Naive thymus-derived CD4-positive, alpha-beta T cell (primary cell): ENCODE results near the gene ZNF225. TPM values are rescaled to one million over a fixed set of nuclear protein-coding genes. Genes with fewer than 3 reads are reported as not detected.

Experiments
- ATAC-seq: fragments of 150-1000 bp; cut with Tn5 transposase; 2 replicates; pipeline ENCODE4 v1.10.0; 2021; ENCODE audit warnings: mild to moderate bottlenecking, moderate library complexity
- CTCF ChIA-PET: fragments of 350-600 bp; sonication (Branson Sonifier 250); formaldehyde crosslinking; loops from one replicate; lab custom pipeline; 2021; ENCODE audit warnings: antibody characterized with exemption; lab: Charles Lee
- POLR2A ChIA-PET: fragments of 350-600 bp; sonication (Branson Sonifier 250); formaldehyde crosslinking; loops from one replicate; lab custom pipeline; 2021; ENCODE audit warnings: antibody characterized with exemption, inconsistent platforms; lab: Charles Lee
- DNase-seq, 9 donors: peaks; one replicate each; pipeline versions ENCODE4 v3.0.0 to v3.0.0-alpha.2; 2020 to 2022; ENCODE audit warnings: mixed read lengths in 1 of 9
- H3K27ac ChIP-seq: one replicate; pipeline ENCODE4 v1.7.0; 2013; ENCODE audit warnings: mild to moderate bottlenecking, low read depth, low read length, moderate library complexity
- H3K27me3 ChIP-seq, 2 donors: one replicate each; pipeline ENCODE4 v1.7.0; 2013; ENCODE audit warnings: low read length in 2 of 2, mild to moderate bottlenecking in 2 of 2, moderate library complexity in 2 of 2; ENCODE audit not compliant: control insufficient read depth in 2 of 2, insufficient read depth in 2 of 2
- H3K36me3 ChIP-seq, 3 experiments: 1 replicate in 2 of 3; 2 replicates in 1 of 3; pipeline ENCODE4 v1.7.0; 2013; ENCODE audit warnings: low read length in 3 of 3, mild to moderate bottlenecking in 3 of 3, moderate library complexity in 1 of 3; ENCODE audit not compliant: insufficient read depth in 3 of 3, control insufficient read depth in 2 of 3
- H3K4me1 ChIP-seq, 2 donors: one replicate each; pipeline ENCODE4 v1.7.0; 2013; ENCODE audit warnings: low read length in 2 of 2, mild to moderate bottlenecking in 2 of 2, moderate library complexity in 1 of 2; ENCODE audit not compliant: control insufficient read depth in 2 of 2, insufficient read depth in 2 of 2
- H3K4me3 ChIP-seq: 2 replicates; pipeline ENCODE4 v1.7.0; 2013; ENCODE audit warnings: mild to moderate bottlenecking, low read length
- H3K9me3 ChIP-seq, 3 experiments: 1 replicate in 2 of 3; 2 replicates in 1 of 3; pipeline ENCODE4 v1.7.0; 2013; ENCODE audit warnings: low read length in 3 of 3; ENCODE audit not compliant: control insufficient read depth in 2 of 3
- H3K27ac Mint-ChIP-seq, 9 donors: one replicate each; pipeline ENCODE4 v1.8.0; 2020 to 2022; ENCODE audit warnings: mixed read lengths in 9 of 9, mild to moderate bottlenecking in 8 of 9, moderate library complexity in 5 of 9, inconsistent platforms in 2 of 9
- H3K27me3 Mint-ChIP-seq, 5 donors: one replicate each; pipeline ENCODE4 v1.8.0; 2021 to 2022; ENCODE audit warnings: mixed read lengths in 5 of 5, mild to moderate bottlenecking in 1 of 5
- H3K36me3 Mint-ChIP-seq, 5 donors: one replicate each; pipeline ENCODE4 v1.8.0; 2020 to 2022; ENCODE audit warnings: mixed read lengths in 5 of 5, mild to moderate bottlenecking in 3 of 5, inconsistent platforms in 1 of 5
- H3K4me1 Mint-ChIP-seq, 7 donors: one replicate each; pipeline ENCODE4 v1.8.0; 2020 to 2022; ENCODE audit warnings: mixed read lengths in 7 of 7, mild to moderate bottlenecking in 3 of 7, inconsistent platforms in 1 of 7
- H3K4me3 Mint-ChIP-seq, 10 donors: one replicate each; pipeline ENCODE4 v1.8.0; 2020 to 2022; ENCODE audit warnings: mild to moderate bottlenecking in 10 of 10, mixed read lengths in 10 of 10, moderate library complexity in 6 of 10, inconsistent platforms in 2 of 10
- H3K9me3 Mint-ChIP-seq, 11 donors: one replicate each; pipeline ENCODE4 v1.8.0; 2020 to 2022; ENCODE audit warnings: mixed read lengths in 11 of 11, mild to moderate bottlenecking in 4 of 11, inconsistent platforms in 1 of 11, moderate library complexity in 1 of 11
- intact Hi-C, 2 donors: fragments of 100-400 bp; cut with micrococcal nuclease; formaldehyde crosslinking; loops; one replicate each; pipeline ENCODE4 v1.15.1; 2023
- polyA plus RNA-seq, 2 donors: library from polyadenylated mRNA; unstranded; fragments of 300-500 nt; fragmentation: Illumina TruSeq; gene quantifications; one replicate each; pipeline ENCODE4 v1.2.3, GENCODE V29; 2021
- total RNA-seq, 6 experiments: library from RNA in 5 of 6; stranded (reverse) in 5 of 6; gene quantifications; 1 replicate in 5 of 6; 2 replicates in 1 of 6; pipeline ENCODE4 v1.2.3 and lab custom pipeline; 2021 to 2026

ZNF225 gene
- total and polyA plus RNA-seq, 7 experiments from 2014 or later, result 0.69 to 13.0 (median 5.1) TPM

DNA sequence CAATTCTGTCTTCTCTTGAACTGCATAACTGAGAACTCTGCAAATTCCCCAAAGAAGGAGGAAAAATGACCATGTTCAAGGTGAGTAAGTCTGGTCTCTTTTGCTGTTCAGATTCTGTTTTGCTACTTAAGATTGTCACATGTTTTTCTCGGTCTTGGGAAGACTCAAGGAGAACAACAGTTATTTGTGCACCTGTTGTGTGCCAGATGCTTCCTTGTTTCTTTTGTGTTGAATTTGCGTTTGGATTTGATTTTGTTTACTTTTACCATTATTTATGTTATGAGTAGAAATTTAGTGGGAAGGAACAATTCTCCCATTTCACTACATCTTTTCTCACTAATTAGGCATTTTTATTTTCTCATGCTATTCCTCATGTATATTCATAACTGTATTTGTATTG lies 36.9 kb upstream of the ZNF225 start:
- Histone ChIP-seq H3K27ac (no peak overlapping the region), H3K27me3 (no peaks in the 10 kb centered on the region), H3K9me3 (no peaks in the 10 kb centered on the region), H3K36me3 (peaks cover 0 to 25% (median 0%) of the 10 kb centered on the region in 3 experiments), H3K4me1 (peaks cover 13 to 15% of the 10 kb centered on the region in 2 donors), H3K4me3 (no peak overlapping the region)
- ATAC-seq, result no peak
- Mint-ChIP-seq H3K4me3 (no peak overlapping the region), H3K9me3 (peaks cover 4 to 25% (median 5%) of the 10 kb centered on the region in 11 donors), H3K4me1 (peaks cover 15 to 34% (median 22%) of the 10 kb centered on the region in 7 donors), H3K27ac (no peak overlapping the region), H3K36me3 (peaks cover 5 to 53% (median 36%) of the 10 kb centered on the region in 5 donors), H3K27me3 (no peaks in the 10 kb centered on the region)
- no peak for DNase-seq
- CTCF ChIA-PET, result no interaction called here
- intact Hi-C loops, result no loop called here
- POLR2A ChIA-PET, result no interaction called here

DNA sequence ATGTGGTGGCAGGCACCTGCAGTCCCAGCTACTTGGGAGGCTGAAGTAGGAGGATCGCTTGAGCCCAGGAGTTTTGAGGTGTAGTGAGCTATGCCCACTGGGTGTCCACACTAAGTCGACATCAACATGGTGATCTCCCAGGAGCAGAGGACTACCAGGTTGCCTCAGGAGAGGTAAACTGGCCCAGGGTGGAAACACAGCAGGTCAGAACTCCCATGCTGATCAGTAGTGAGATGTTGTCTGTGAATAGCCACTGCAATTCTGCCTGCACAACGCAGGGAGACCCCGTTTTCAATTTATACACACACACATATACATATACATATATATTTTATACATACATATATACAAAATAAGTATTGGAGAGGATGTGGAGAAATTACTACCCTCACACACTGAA lies 21.1 kb upstream of the ZNF225 start:
- peaks cover 4 to 24% (median 23%) of the 10 kb centered on the region in 5 donors for H3K36me3 Mint-ChIP-seq
- ATAC-seq, result no peak
- no peak overlapping the region for H3K4me3 ChIP-seq
- no peak overlapping the region for H3K4me3 Mint-ChIP-seq
- no peaks in the 10 kb centered on the region for H3K27me3 ChIP-seq
- intact Hi-C loops, result loop anchor here in 1 of 2 donors (10.0 kb wide), 1 partner anchor 337 kb away; the partner anchor contains the start of gene SMG9
- H3K36me3 ChIP-seq, result peaks cover 1 to 16% (median 4%) of the 10 kb centered on the region in 3 experiments
- no peaks in the 10 kb centered on the region for H3K27me3 Mint-ChIP-seq
- ChIA-PET CTCF (interaction anchor here (0.6 kb wide), 1 partner anchor 21 kb away, joined by 5 read pairs; no protein-coding TSS in a partner anchor), POLR2A (no interaction called here)
- no peak for DNase-seq
- H3K27ac ChIP-seq, result no peak overlapping the region
- H3K27ac Mint-ChIP-seq, result no peak overlapping the region
- H3K4me1 Mint-ChIP-seq, result peaks cover 12 to 24% (median 16%) of the 10 kb centered on the region in 7 donors
- H3K9me3 ChIP-seq, result no peaks in the 10 kb centered on the region
- H3K4me1 ChIP-seq, result peaks cover 10 to 12% of the 10 kb centered on the region in 2 donors
- H3K9me3 Mint-ChIP-seq, result peaks cover 0 to 6% (median 0%) of the 10 kb centered on the region in 11 donors

DNA sequence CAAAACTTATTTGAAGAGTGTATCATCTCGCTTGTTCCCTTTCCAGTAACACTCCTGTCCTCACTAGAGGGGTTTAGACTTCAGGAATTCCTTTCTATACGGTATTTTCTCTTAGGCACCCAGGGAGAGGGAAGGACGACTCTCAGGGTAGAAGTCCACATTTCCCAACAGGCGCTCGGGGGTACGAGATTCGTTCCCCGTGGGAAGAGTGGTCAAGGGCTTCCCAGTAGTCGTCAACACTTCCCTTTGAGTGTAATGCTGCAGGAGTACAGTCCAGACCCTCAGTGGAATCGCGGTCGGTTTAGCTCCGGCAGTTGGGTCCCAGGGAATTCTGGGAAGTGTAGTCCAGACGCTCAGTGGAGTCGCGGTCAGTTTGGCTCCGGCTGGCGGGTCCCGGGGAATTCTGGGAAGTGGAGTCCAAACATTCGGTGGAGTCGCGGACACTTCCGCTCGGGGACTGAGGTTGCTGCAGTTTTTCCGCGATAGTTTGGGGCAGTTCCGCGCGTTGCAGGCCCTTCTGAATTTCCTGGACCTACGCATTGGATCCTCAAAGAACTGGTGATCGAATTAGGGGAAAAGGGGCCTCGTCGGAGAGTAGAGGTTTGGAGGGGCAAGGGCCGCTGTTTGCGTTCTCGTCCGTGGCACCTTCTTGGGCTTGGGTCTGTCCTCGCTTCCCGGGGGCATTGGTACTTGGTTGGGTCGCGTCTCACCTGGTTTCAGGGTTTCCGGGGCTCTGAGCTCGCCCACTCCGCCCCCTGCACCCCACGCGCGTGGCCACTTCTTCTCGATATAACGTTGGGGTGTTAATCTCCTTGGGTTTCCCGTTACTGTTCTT lies 19.1 kb upstream of the ZNF225 start, which contains the start of gene ZNF224:
ZNF224 (plus strand) TSS at position 431 of the 835 bp plus-strand sequence. CDS start 3,513 bp downstream, outside the sequence.
- H3K4me3 Mint-ChIP-seq, result peak within 1 kb of the TSS; percentile 82 to 99 (median 91)
- H3K4me1 Mint-ChIP-seq, result peaks cover 16 to 33% (median 25%) of the 10 kb centered on the region in 7 donors
- DNase-seq (peak; percentile 43 to 79 (median 71)), ATAC-seq (peak; percentile 94)
- intact Hi-C loops, result loop anchor here (1.0 to 10.0 kb wide), 15 partner anchors 19 to 407 kb away; partner anchors contain the start of genes ZNF155 (in 2 of the 2), ZNF222 (in 2 of the 2), ZNF225 (in 2 of the 2) and ZNF226 (in 2 of the 2)
- POLR2A ChIA-PET, result interaction anchor here (0.9 to 1.3 kb wide), 4 partner anchors 17 to 113 kb away, joined by 3 to 7 read pairs (median 3); no protein-coding TSS in a partner anchor
- peaks cover 4 to 33% (median 16%) of the 10 kb centered on the region in 3 experiments for H3K36me3 ChIP-seq
- peaks cover 7 to 34% (median 32%) of the 10 kb centered on the region in 5 donors for H3K36me3 Mint-ChIP-seq
- peak within 1 kb of the TSS; percentile 84 for H3K4me3 ChIP-seq
- CTCF ChIA-PET, result interaction anchor here (1.4 kb wide), 1 partner anchor 21 kb away, joined by 8 read pairs; no protein-coding TSS in a partner anchor
- no peaks in the 10 kb centered on the region for H3K27me3 Mint-ChIP-seq
- peak within 1 kb of the TSS; percentile 58 to 96 (median 87) for H3K27ac Mint-ChIP-seq
- H3K27ac ChIP-seq, result peak within 1 kb of the TSS; percentile 72
- no peaks in the 10 kb centered on the region for H3K27me3 ChIP-seq
- peaks cover 10 to 13% of the 10 kb centered on the region in 2 donors for H3K4me1 ChIP-seq
- H3K9me3 Mint-ChIP-seq, result peaks cover 0 to 18% (median 2%) of the 10 kb centered on the region in 11 donors
- H3K9me3 ChIP-seq, result no peaks in the 10 kb centered on the region

DNA sequence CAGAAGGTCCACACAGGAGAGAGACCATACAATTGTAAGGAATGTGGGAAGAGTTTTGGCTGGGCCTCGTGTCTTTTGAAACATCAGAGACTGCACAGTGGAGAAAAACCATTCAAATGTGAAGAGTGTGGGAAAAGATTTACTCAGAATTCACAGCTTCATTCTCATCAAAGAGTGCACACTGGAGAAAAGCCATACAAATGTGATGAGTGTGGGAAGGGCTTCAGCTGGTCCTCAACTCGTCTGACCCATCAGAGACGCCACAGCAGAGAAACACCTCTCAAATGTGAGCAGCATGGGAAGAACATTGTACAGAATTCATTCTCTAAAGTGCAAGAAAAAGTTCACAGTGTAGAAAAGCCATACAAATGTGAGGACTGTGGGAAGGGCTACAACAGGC lies 5.4 kb upstream of the ZNF225 start:
- Mint-ChIP-seq H3K9me3 (peaks cover 6 to 97% (median 65%) of the 10 kb centered on the region in 11 donors), H3K36me3 (peaks cover 35 to 70% (median 61%) of the 10 kb centered on the region in 5 donors), H3K27me3 (no peaks in the 10 kb centered on the region), H3K4me3 (no peak overlapping the region), H3K4me1 (peaks cover 3 to 12% (median 8%) of the 10 kb centered on the region in 7 donors), H3K27ac (no peak overlapping the region)
- no peaks in the 10 kb centered on the region for H3K27me3 ChIP-seq
- POLR2A ChIA-PET, result no interaction called here
- peaks cover 20 to 64% (median 30%) of the 10 kb centered on the region in 3 experiments for H3K9me3 ChIP-seq
- DNase-seq (no peak), ATAC-seq (no peak)
- peaks cover 0 to 37% (median 12%) of the 10 kb centered on the region in 3 experiments for H3K36me3 ChIP-seq
- CTCF ChIA-PET, result no interaction called here
- peaks cover 0 to 7% of the 10 kb centered on the region in 2 donors for H3K4me1 ChIP-seq
- H3K27ac ChIP-seq, result no peak overlapping the region
- intact Hi-C loops, result no loop called here
- no peak overlapping the region for H3K4me3 ChIP-seq

DNA sequence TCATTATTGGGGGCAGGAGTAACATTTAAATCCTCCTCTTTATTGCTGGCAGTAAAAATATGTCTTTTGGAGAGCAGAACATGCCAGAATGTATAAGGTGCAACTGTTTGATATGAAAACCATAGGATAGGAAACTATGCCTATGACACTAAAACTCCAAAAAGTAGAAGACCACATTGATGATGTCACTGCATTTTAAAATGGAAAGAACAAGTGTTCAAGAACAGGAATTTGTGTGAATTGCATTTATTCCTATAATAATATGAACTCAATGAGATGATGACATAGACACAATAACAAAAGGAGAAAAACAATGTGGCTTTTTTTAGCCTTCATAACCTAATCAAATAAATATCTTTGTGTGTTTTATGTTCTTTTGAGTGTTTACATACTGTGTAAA lies 3.7 kb upstream of the ZNF225 start:
- Histone ChIP-seq H3K4me1 (peaks cover 3 to 8% of the 10 kb centered on the region in 2 donors), H3K4me3 (no peak overlapping the region), H3K9me3 (peaks cover 20 to 57% (median 30%) of the 10 kb centered on the region in 3 experiments), H3K27ac (no peak overlapping the region), H3K27me3 (no peaks in the 10 kb centered on the region), H3K36me3 (peaks cover 0 to 28% (median 12%) of the 10 kb centered on the region in 3 experiments)
- ChIA-PET POLR2A (no interaction called here), CTCF (no interaction called here)
- H3K27ac Mint-ChIP-seq, result no peak overlapping the region
- H3K9me3 Mint-ChIP-seq, result peaks cover 6 to 84% (median 58%) of the 10 kb centered on the region in 11 donors
- ATAC-seq (no peak), DNase-seq (no peak)
- H3K27me3 Mint-ChIP-seq, result no peaks in the 10 kb centered on the region
- intact Hi-C loops, result no loop called here
- H3K4me3 Mint-ChIP-seq, result no peak overlapping the region
- peaks cover 21 to 58% (median 44%) of the 10 kb centered on the region in 5 donors for H3K36me3 Mint-ChIP-seq
- H3K4me1 Mint-ChIP-seq, result peaks cover 8 to 27% (median 22%) of the 10 kb centered on the region in 7 donors

- peaks cover 0 to 22% (median under 1%) of the 10 kb centered on the region in 3 experiments for H3K36me3 ChIP-seq
- no peaks in the 10 kb centered on the region for H3K27me3 ChIP-seq
- H3K36me3 Mint-ChIP-seq, result peaks cover 14 to 49% (median 36%) of the 10 kb centered on the region in 5 donors
- H3K9me3 ChIP-seq, result peaks cover 14 to 42% (median 19%) of the 10 kb centered on the region in 3 experiments
- H3K4me1 Mint-ChIP-seq, result peaks cover 16 to 38% (median 31%) of the 10 kb centered on the region in 7 donors
- intact Hi-C loops, result loop anchor here in 1 of 2 donors (2.0 kb wide), 1 partner anchor 29 kb away; the partner anchor contains the start of gene ZNF234
- H3K27ac Mint-ChIP-seq, result peak overlapping the region in 4 of 9 donors; percentile 13 to 66 (median 37)
- H3K27ac ChIP-seq, result no peak overlapping the region
- H3K9me3 Mint-ChIP-seq, result peaks cover 6 to 59% (median 38%) of the 10 kb centered on the region in 11 donors
- POLR2A ChIA-PET, result interaction anchor here (0.7 kb wide), 2 partner anchors 17 to 19 kb away, joined by 3 to 4 read pairs; no protein-coding TSS in a partner anchor
- peak overlapping the region; percentile 32 to 100 (median 70) for H3K4me3 Mint-ChIP-seq
- no peaks in the 10 kb centered on the region for H3K27me3 Mint-ChIP-seq
- peaks cover 3 to 8% of the 10 kb centered on the region in 2 donors for H3K4me1 ChIP-seq
- H3K4me3 ChIP-seq, result peak overlapping the region; percentile 89
- CTCF ChIA-PET, result no interaction called here
- DNase-seq (no peak), ATAC-seq (no peak)
Observed at GRCh38 chr19:44111910-44112463, 1.2 kb upstream of the ZNF225 start.
